GM12891 (cell line): ENCODE measurements around the gene DOK1.

Experiments used
- DNase-seq: peaks from one replicate; pipeline ENCODE4 v3.0.0; 2011; ENCODE audit warnings: low spot score; ENCODE audit not compliant: insufficient read length
- FAIRE-seq: peaks from 2 replicates; lab custom pipeline; 2011; peaks lifted over from hg19 to GRCh38; lab: Jason Lieb, UNC
- PAX5 ChIP-seq: IDR thresholded peaks from 2 replicates; pipeline ENCODE4 v1.6.1; 2011; ENCODE audit warnings: low read length, moderate library complexity, mild to moderate bottlenecking; ENCODE audit not compliant: insufficient read depth, severe bottlenecking
- POLR2A ChIP-seq: IDR thresholded peaks from 2 replicates; pipeline ENCODE4 v1.6.1; 2011; ENCODE audit warnings: low read depth, low read length, control low read depth
- POLR2AphosphoS5 ChIP-seq: IDR thresholded peaks from 2 replicates; pipeline ENCODE4 v1.6.1; 2011; ENCODE audit warnings: low read depth, low read length, control low read depth
- POU2F2 ChIP-seq: IDR thresholded peaks from 2 replicates; pipeline ENCODE4 v1.6.1; 2011; ENCODE audit warnings: low read depth, mild to moderate bottlenecking, control low read depth, low read length, moderate library complexity
- SPI1 ChIP-seq: IDR thresholded peaks from 2 replicates; pipeline ENCODE4 v1.6.1; 2011; ENCODE audit warnings: low read depth, low read length, control low read depth
- TAF1 ChIP-seq: IDR thresholded peaks from 2 replicates; pipeline ENCODE4 v1.6.1; 2011; ENCODE audit warnings: low read depth, low read length, control low read depth

Gene DOK1

DNA sequence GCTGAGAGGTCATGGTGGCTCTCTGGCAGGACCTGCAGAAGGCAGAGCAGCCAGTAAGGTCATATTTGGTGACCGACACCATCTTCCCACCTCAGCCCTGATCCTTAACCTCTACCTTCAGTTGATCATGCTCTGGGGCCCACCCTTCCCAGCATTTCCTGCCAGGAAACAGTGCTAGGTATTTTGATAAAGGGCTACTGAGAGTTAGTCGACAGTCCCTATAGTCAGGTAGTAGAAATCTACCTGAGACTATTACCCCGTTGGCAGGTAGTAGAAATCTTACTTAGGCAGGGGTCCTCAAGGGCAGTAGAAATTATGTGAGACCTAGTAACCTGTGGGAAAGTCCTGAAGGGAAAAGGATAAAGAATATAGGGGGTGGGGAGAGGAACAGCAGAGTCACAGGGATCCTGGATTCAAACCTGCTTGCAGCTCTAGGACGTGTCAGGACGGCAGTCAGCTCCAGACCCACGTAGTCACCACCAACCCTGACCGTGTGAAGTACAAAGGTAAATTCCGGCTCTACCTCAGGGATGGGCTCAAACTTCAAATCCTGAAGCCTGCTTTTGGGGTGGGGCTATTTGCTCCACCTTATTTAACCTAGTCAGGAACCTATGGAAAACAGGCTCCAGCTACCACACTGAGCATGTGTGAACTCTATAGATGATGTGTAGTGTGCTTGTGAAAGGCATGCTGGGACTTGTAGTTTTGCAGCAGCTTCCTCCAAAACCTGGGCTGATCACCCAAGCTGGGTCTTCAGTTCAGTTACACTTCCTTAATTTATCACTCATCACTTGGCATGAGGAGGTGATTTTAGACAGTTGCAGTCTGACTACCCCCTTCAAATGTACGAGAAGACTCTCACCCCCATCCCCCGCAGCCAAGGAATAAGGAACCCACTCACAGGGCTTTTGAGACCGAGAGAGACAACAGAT lies 28.5 kb upstream of the DOK1 start, which contains the start of gene DQX1:
Gene DQX1, minus strand, starts transcription at position 515 of the 932 bp plus-strand sequence. Its CDS starts 502 bp downstream, at position 13.
- FAIRE-seq (peak; percentile 75), DNase-seq (no peak)
- TF ChIP-seq POU2F2 (no peak; the same call in none of the 2 replicates), POLR2A (0 out of 2 replicates have a peak, but pooled peaks have one; percentile 27), SPI1 (peak; percentile 90)

- no peak for DNase-seq
- FAIRE-seq: no peak
Measured at GRCh38 chr2:74526649-74527230, 27.8 kb upstream of the DOK1 start.

GRCh38 chr2:74527741-74528140 lies 26.8 kb upstream of the DOK1 start:
- DNase-seq: no peak
- TF ChIP-seq POU2F2: no peak
- TF ChIP-seq PAX5: no peak
- no peak for TF ChIP-seq POLR2A
- no peak for FAIRE-seq

More at GRCh38 chr2:74526649-74527230, 27.8 kb upstream of the DOK1 start:
- TF ChIP-seq SPI1 (no peak), POLR2AphosphoS5 (no peak), POU2F2 (no peak), POLR2A (no peak; the same call in 1 of the 2 replicates), PAX5 (no peak), TAF1 (no peak)

GRCh38 chr2:74528600-74529356 lies 25.7 kb upstream of the DOK1 start:
- FAIRE-seq (no peak), DNase-seq (no peak)
- TF ChIP-seq PAX5: no peak
- TF ChIP-seq POLR2A: no peak
- TF ChIP-seq TAF1: no peak
- no peak for TF ChIP-seq SPI1
- TF ChIP-seq POLR2AphosphoS5: 0 out of 2 replicates have a peak, but pooled peaks have one; percentile 13
- TF ChIP-seq POU2F2: no peak; the same call in 1 of the 2 replicates

DNA sequence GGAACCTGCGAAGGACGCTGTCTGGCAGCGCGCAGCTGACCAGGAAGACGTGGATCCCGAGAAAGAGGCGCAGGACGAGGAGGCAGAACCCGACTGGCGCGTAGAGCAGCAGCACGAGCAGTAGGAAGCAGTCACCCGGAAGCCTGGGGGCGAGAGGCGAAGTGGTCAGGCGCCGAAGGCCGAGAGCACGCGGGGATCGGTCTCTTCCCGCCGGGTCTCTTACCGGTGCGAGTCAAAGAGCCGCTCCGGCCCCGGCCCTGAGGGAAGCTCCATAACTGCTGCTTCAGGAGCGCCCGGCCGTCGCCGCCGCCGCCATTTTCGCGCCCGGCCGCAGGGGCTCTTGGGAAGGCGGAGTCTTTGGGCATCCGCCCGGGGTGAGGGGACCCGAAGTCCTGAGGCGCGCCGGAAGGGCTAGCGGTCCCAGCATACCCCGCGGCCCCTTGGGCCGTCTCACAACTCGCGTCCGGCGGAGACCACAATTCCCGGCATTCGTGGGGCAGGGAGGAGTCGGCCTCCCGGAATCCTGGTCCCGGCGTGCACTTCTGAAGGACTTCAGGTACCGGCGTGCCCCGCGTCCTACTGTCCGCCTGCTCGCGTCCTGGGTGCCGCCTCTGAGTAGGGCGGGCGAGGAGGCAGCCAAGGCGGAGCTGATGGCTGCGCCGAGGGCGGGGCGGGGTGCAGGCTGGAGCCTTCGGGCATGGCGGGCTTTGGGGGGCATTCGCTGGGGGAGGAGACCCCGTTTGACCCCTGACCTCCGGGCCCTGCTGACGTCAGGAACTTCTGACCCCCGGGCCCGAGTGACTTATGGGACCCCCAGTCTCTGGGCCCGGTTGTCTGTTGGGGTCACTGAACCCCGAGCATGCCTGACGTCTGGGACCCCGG lies 24.9 kb upstream of the DOK1 start, which contains the start of the genes AUP1 and HTRA2:
Gene AUP1, minus strand, starts transcription at position 350 of the 882 bp plus-strand sequence. Its CDS starts 77 bp downstream, at position 273.
Gene HTRA2, plus strand, starts transcription at position 577 of the 882 bp plus-strand sequence. Its CDS starts 74 bp downstream, at position 651.
- FAIRE-seq: peak; percentile 95
- DNase-seq: peak; percentile 99
- TF ChIP-seq SPI1 (no peak), PAX5 (no peak), POLR2AphosphoS5 (peak; percentile 84), POLR2A (no peak; the same call in 1 of the 2 replicates), TAF1 (peak; percentile 89; the same call in 1 of the 2 replicates), POU2F2 (0 out of 2 replicates have a peak, but pooled peaks have one; percentile 26)

DNA sequence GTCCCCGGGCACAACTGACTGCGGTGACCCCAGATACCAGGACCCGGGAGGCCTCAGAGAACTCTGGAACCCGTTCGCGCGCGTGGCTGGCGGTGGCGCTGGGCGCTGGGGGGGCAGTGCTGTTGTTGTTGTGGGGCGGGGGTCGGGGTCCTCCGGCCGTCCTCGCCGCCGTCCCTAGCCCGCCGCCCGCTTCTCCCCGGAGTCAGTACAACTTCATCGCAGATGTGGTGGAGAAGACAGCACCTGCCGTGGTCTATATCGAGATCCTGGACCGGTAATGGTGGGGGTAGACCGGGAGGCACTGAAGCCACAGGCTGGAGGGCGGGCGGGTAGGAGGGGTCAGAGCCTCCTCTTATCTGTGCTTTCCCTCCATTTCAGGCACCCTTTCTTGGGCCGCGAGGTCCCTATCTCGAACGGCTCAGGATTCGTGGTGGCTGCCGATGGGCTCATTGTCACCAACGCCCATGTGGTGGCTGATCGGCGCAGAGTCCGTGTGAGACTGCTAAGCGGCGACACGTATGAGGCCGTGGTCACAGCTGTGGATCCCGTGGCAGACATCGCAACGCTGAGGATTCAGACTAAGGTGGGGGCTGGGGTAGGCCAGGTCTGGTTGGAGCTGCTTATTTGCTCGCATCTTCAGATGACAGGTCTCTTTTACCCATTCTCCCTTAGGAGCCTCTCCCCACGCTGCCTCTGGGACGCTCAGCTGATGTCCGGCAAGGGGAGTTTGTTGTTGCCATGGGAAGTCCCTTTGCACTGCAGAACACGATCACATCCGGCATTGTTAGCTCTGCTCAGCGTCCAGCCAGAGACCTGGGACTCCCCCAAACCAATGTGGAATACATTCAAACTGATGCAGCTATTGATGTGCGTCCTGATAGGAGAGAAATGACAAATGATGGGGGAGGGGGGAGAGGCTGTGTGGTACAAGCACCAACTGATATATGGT lies 24.0 kb upstream of the DOK1 start:
- peak; percentile 35; the same call in 1 of the 2 replicates for TF ChIP-seq POLR2AphosphoS5
- peak; percentile 79 for TF ChIP-seq POLR2A
- TF ChIP-seq PAX5: no peak
- no peak for TF ChIP-seq TAF1
- 0 out of 2 replicates have a peak, but pooled peaks have one; percentile 6 for TF ChIP-seq POU2F2
- TF ChIP-seq SPI1: no peak
- FAIRE-seq (peak; percentile 62), DNase-seq (no peak)

DNA sequence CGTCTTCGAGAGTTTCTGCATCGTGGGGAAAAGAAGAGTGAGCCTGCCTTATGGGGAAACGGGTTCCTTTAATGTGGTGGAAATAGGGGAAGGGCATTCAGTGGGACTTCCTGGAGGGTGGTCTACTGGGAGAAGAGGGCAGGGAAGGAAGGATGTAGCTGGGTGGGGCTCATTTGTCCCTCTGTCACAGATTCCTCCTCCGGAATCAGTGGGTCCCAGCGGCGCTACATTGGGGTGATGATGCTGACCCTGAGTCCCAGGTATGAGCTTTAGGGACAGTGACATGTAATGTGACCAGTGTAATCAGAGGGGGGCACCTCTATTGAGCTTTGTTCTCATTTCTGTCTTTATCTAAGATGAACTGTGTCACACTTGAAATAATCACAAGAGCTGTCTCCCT lies 22.9 kb upstream of the DOK1 start:
- TF ChIP-seq POU2F2: no peak
- TF ChIP-seq SPI1: no peak
- no peak for TF ChIP-seq POLR2A
- no peak for TF ChIP-seq TAF1
- TF ChIP-seq PAX5: no peak
- TF ChIP-seq POLR2AphosphoS5: no peak
- FAIRE-seq (no peak), DNase-seq (no peak)

GRCh38 chr2:74532222-74532621 lies 22.3 kb upstream of the DOK1 start:
- DNase-seq (no peak), FAIRE-seq (no peak)
- TF ChIP-seq PAX5: no peak
